ENCODE results near the gene GOLGA6L10.
"Not testable (repeated sequence)": the region's sequence is repeated elsewhere in the genome, so short reads cannot be mapped to it uniquely, and the experiment has no call there.

DNA sequence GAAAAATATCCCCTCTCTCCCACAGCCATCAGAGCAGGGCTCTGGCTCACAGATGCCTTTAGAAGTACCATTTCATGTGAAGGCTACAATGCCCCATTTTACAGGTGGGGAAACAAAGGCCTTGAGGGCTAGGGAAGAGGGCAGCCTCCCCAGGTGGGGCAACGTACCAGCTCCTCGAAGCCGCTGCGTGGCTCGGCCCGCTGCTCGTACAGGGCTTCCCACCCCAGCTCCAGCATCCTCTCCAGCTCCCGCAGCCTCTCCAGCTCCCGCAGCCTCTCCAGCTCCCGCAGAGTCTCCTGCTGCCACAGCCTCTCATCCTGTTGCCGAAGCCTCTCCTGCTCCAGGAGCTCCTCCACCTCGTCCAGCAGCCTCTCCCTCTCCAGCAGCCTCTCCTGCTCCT lies 4.9 kb downstream of the GOLGA6L10 start:
- TF ChIP-seq, protein P1, sequence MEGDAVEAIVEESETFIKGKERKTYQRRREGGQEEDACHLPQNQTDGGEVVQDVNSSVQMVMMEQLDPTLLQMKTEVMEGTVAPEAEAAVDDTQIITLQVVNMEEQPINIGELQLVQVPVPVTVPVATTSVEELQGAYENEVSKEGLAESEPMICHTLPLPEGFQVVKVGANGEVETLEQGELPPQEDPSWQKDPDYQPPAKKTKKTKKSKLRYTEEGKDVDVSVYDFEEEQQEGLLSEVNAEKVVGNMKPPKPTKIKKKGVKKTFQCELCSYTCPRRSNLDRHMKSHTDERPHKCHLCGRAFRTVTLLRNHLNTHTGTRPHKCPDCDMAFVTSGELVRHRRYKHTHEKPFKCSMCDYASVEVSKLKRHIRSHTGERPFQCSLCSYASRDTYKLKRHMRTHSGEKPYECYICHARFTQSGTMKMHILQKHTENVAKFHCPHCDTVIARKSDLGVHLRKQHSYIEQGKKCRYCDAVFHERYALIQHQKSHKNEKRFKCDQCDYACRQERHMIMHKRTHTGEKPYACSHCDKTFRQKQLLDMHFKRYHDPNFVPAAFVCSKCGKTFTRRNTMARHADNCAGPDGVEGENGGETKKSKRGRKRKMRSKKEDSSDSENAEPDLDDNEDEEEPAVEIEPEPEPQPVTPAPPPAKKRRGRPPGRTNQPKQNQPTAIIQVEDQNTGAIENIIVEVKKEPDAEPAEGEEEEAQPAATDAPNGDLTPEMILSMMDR (IDR thresholded peaks at IDR 0.05): not testable (repeated sequence)
- not testable (repeated sequence) for TF ChIP-seq ZFX (IDR thresholded peaks at IDR 0.05; ENCODE audit: borderline replicate concordance)
